Measurements from ENCODE around the gene CPE.

CPE gene

DNA sequence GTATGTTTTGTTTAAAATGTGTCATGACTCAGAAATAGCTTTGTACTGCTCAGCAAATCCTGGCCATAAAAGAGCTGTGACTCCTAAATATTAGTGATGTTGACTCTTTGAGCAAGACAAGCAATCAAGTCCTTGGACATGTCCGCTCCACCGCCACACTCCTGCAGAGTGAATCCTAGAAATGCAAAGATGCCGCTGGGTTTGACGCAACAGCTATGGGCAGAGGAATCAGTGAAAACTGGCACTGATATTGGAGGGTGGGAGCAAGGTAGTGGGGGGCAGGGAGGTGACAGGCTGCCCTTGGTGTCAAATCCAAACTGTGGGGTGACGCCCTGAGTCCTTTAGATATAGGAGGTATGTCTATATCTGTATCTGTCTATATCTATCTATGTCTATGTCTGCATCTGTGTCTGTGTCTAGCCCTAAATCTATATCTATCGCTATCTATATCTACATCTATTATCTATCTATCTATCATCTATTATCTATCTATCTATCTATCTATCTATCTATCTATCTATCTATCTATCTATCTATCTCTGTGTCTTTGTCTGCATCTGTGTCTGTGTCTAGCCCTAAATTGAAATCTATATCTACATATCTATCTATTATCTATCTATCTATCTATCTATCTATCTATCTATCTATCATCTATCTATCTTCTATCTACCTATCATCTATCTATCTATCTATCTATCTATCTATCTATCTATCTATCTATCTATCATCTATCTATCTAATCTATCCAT lies 129.7 kb downstream of the CPE start:
- DNase-seq (ENCODE audit: low read depth in 2 of 2), result no peak

- DNase-seq (ENCODE audit: low read depth in 2 of 2), result no peak
These were observed 133.6 kb downstream of the CPE start for GRCh38 chr4:165512424-165512823.

GRCh38 chr4:165514739-165515138 lies 135.9 kb downstream of the CPE start:
- no peak for DNase-seq (ENCODE audit: low read depth in 2 of 2)

DNA sequence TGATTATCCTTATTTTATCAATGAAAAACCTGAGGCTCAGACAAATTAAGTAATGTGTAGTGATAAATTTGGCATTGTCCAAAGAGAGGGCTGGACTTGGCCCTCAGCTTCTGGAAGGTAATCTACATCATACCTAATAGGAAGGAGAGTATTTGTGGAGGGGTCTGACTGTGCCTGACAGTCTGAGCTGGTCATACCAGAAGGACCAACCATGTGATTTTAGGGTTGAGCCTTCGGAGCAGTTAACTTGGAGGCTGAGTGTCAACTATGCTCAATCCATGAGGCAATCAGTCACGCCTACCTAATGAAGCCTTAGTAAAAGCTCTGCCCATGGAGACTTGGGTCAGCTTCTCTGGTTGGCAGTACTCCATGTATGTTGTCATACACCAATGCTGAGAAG lies 136.4 kb downstream of the CPE start:
- no peak for DNase-seq (ENCODE audit: low read depth in 2 of 2)

DNA sequence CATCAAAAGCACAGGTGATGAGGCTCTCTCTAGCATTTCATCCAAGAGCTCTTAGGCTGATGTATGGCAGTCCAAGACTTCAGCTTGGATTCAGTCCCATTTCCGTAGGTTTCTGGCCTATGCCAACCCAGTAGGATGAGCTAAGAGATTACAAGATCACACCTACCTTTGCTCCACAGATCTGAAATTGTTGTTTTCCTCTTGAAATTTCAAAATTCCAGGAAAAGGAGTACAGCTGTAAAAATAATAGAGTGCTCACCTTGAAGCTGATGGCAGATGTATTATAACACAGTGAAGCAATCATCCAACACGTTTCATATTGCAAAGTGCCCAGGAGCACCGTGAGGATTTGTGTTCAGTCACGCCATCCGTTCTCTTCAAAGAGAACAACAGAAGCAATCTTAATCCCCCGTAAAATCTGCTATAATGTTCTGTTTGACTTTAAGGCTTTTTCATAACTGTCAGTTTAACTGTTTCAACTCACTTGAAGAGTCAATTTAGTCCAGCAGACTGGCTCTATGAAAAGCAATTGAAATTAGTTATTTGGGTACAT lies 137.5 kb downstream of the CPE start:
- DNase-seq (ENCODE audit: low read depth in 2 of 2), result no peak

- DNase-seq (ENCODE audit: low read depth in 2 of 2), result no peak
These were observed 138.4 kb downstream of the CPE start for GRCh38 chr4:165517216-165517615.

- DNase-seq (ENCODE audit: low read depth in 2 of 2), result no peak
These were observed 139.3 kb downstream of the CPE start for GRCh38 chr4:165518024-165518616.

DNA sequence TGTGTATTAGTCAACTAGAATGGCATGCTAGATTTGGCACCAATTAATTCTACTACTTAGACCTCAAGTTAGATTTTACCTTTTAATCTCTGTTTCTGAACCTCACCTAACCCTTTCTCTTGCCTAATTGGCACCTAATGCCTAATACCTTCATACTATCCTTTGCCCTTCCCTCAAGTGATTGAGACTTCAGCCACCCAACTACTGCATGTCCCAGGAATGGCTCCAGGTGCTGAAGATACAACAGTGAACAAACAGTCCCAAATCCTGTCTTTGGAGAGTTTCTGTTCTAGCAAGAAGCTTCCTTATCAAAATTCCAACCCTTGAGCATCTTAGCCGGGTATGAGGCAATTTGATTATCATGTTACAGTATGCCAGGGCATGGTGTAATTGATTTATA lies 139.9 kb downstream of the CPE start:
- no peak for DNase-seq (ENCODE audit: low read depth in 2 of 2)

GRCh38 chr4:165519591-165519990 lies 140.8 kb downstream of the CPE start:
- DNase-seq (ENCODE audit: low read depth in 2 of 2), result no peak

DNA sequence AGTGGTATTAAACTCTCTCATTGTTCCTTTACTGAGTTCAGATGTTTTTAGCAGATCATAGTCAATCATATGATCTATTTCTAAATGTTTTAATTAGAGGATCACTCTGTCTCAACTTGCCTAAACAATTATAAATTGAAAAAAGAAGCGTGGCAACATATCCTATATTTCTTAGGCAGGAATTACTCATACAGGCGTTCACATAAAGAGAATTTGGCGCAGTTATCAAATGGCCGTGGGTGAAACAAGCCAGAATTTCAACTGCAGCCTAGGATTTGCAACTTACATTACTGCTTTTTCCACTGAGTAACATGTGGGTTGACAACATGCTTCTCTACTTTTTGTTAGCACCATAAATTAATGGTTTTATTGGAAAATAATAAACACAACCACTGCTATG lies 141.3 kb downstream of the CPE start:
- no peak for DNase-seq (ENCODE audit: low read depth in 2 of 2)

DNA sequence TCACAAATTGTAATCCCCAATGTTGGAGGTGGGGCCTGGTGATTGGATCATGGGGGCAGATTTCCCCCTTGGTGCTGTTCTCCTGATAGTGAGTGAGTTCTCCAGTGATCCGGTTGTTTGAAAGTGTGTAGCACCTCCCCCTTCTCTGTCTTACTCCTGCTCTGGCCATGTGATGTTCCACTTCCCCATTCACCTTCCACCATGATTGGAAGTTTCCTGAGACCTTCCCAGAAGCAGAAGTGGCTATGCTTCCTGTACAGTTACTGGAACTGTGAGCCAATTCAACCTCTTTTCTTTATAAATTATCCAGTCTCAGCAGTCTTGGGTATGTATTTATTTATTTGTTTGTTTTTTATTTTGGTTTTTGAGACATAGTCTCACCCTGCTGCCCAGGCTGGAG lies 143.2 kb downstream of the CPE start:
- DNase-seq (ENCODE audit: low read depth in 2 of 2), result no peak

DNA sequence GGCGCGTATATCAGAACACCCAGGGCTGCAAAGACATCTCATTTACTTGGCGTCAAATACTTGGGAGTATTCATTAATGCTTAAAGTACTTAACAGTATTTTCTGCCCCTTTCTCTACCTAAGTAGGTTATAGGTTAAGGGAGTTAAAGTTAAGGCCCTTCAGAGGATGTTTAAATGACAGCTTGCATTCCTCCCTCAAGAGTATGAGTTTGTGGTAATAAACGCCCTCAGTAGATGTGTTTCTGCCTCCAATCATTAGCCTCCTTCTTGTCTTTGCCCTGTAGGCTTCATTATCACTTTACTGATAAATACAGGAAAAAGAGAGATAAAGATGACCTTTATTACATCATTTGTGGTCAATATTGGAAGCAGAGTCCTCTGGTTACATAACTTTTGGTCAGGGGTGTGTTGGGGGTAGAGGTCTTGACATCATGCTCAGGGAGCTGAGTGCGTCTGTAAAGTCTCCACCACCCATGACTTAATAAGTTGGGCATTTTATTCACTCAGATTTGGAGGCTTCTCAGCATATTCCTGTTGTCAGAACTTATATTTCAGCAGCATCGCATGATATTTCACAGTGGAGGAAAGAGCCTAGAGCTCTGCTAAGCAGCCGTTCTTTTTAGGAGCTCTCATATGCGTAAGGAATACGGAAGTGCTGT lies 145.9 kb downstream of the CPE start:
- DNase-seq (ENCODE audit: low read depth in 2 of 2), result no peak

GRCh38 chr4:165532976-165533375 lies 154.2 kb downstream of the CPE start:
- no peak for DNase-seq (ENCODE audit: low read depth in 2 of 2)

DNA sequence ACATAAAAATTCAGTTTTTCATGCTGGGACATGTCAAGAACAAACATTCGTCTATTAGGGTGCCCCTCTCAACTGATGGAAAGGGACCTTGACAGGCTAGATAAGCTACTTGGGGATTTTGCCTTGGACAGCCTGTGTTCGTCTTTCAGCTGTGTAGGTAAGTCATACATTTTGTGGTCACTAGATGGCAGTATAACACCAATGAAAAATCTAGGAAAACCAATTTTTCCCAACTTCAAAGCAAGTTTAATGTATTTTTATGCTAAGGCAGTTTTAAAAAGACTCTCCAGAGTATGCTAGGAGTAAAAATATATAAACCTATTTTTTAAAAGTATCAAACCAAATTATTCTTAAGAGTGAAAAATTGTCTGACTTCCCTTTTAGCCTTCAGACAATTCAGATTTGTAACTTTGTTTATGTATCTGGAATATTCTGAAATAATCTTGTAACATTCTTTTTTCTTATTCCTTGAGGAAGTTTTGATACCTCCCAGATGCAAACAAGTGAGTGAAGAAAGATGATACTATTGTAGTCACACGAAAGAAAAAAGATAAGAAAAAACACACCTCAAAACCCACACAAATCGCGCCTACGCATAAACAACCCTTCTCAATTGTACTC lies 158.3 kb downstream of the CPE start:
- no peak for DNase-seq (ENCODE audit: low read depth in 2 of 2)

DNA sequence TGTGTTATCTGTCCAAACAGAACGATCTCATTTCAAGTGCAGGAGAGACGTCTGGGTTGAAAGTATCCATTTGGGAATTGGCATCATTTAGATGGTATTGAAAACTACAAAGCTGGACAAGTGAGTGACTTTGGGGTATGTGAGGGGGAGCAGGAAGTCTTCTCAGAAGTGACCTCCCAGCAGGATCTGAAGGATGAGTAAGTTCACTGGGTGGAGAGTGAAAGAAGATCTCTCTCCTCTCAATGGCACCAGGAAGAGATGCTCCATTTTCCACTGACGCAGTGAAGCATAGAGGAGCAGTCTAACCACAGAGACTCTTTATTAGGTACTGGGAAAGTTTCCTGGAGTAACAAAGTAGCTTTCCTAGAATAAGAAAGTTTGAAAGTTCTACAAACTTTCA lies 161.0 kb downstream of the CPE start:
- no peak for DNase-seq (ENCODE audit: low read depth in 2 of 2)

DNA sequence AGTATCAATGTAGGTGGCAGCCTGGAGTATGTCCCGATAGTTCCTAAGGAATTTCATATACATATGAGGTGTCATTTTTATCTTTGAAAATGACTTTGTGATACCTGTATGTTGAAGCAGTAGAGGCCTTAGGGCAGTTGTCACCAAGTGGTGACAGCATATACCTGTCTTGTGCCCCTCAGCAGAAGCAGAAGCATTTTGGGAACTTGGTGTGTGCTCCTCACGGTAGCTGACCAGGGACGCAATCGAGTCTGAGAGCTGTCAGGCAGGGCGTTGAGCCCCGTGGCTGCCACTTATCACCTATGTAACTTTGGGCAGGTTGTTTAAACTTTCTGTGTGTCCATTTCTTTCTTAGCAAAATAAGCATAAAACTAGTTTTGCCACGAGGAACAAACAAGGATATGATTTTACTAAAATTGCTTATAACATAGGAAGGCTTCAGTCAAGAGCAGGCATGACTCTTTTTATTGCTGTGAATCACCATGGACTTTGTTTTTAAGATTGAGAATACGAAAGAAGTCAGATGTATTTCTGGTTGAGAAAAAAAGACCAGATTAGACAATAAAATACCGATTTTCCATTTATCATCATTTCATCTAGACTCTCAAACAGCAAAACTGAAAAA lies 161.5 kb downstream of the CPE start:
- no peak for DNase-seq (ENCODE audit: low read depth in 2 of 2)

GRCh38 chr4:165541851-165542459 lies 163.1 kb downstream of the CPE start:
- DNase-seq (ENCODE audit: low read depth in 2 of 2), result no peak

- no peak for DNase-seq (ENCODE audit: low read depth in 2 of 2)
These were observed 163.7 kb downstream of the CPE start for GRCh38 chr4:165542476-165542875.

Data from stimulated activated CD4-positive, alpha-beta T cell treated with anti-CD3 and anti-CD28 coated beads, Interleukin-12 subunit alpha, Interleukin-12 subunit beta, amount 100 ng/mL, for 24 hours (primary cell).